Colonic mucosa (tissue), 4 donors: ENCODE measurements around the gene STAMBP. TPM values are rescaled to one million over a fixed set of nuclear protein-coding genes. Genes with fewer than 3 reads are reported as not detected.
A peak's percentile ranks its signal among the peaks of the same experiment; 100 is the strongest.

Source experiments
- DNase-seq: peaks from one replicate; pipeline ENCODE4 v3.0.0-alpha.2; 2020
- H3K27ac ChIP-seq: fragments of 200-600 bp; one replicate; pipeline ENCODE4 v1.8.0; 2021
- H3K27me3 ChIP-seq: fragments of 200-600 bp; one replicate; pipeline ENCODE4 v1.8.0; 2021
- H3K36me3 ChIP-seq: fragments of 200-600 bp; one replicate; pipeline ENCODE4 v1.8.0; 2021
- H3K4me1 ChIP-seq: fragments of 200-600 bp; one replicate; pipeline ENCODE4 v1.8.0; 2021; ENCODE audit warnings: mild to moderate bottlenecking
- H3K4me3 ChIP-seq: fragments of 200-600 bp; one replicate; pipeline ENCODE4 v1.8.0; 2021
- H3K9ac ChIP-seq, 2 donors: one replicate each; pipeline ENCODE4 v1.7.0; 2013; ENCODE audit warnings: control low read depth in 2 of 2, low read depth in 2 of 2, low read length in 2 of 2
- H3K9me3 ChIP-seq: fragments of 200-600 bp; one replicate; pipeline ENCODE4 v1.8.0; 2021
- intact Hi-C: fragments of 100-400 bp; cut with DNase I; formaldehyde crosslinking; loops from one replicate; pipeline ENCODE4 v1.14.1; 2022
- total RNA-seq, 2 donors: library from RNA; stranded (reverse); fragmentation: NEBNext Ultra II Directional in 1 of 2; extraction: Animal tissue kit (Norgen Biotek cat#: 25700) in 1 of 2; gene quantifications; one replicate each; pipeline ENCODE4 v1.2.1, GENCODE V29; 2021
- TF ChIP-seq, protein P1 (sequence below): fragments of 200-600 bp; IDR thresholded peaks from one replicate; pipeline ENCODE4 v1.8.0; 2022; ENCODE audit warnings: antibody characterized with exemption, mild to moderate bottlenecking
- donor health status: healthy.
- donor health status: DM: no; HTN: no; CAD: no.
- donor health status: DM: no; HTN: no; CAD: no.

Gene STAMBP
- total RNA-seq, 2 donors from 2014 or later: 49.5 to 54.7 TPM

DNA sequence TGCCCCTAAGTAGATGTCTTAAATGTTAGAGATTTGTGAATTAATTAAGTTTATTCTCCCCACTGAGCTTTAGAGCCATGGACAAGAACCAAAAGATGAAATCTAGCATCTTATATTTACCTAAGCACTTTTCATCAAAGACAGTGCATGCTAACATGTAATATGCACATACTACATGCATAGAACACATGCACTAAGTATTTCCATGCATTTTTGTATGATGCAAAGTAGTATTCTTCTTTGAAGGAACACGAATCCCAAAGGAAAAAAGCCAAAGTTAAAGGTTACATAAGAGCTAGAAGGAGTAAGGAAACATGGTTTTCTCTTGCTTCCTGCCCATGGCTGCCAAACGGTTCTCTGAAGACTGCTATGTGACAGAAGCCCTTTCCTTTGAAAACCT, 15.3 kb downstream of the STAMBP start:
- no peaks in the 10 kb centered on the region for H3K36me3 ChIP-seq
- TF ChIP-seq, protein P1, sequence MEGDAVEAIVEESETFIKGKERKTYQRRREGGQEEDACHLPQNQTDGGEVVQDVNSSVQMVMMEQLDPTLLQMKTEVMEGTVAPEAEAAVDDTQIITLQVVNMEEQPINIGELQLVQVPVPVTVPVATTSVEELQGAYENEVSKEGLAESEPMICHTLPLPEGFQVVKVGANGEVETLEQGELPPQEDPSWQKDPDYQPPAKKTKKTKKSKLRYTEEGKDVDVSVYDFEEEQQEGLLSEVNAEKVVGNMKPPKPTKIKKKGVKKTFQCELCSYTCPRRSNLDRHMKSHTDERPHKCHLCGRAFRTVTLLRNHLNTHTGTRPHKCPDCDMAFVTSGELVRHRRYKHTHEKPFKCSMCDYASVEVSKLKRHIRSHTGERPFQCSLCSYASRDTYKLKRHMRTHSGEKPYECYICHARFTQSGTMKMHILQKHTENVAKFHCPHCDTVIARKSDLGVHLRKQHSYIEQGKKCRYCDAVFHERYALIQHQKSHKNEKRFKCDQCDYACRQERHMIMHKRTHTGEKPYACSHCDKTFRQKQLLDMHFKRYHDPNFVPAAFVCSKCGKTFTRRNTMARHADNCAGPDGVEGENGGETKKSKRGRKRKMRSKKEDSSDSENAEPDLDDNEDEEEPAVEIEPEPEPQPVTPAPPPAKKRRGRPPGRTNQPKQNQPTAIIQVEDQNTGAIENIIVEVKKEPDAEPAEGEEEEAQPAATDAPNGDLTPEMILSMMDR: no peak
- intact Hi-C loops: no loop called here
- no peaks in the 10 kb centered on the region for H3K9me3 ChIP-seq
- no peaks in the 10 kb centered on the region for H3K4me1 ChIP-seq
- H3K9ac ChIP-seq: no peak overlapping the region
- H3K4me3 ChIP-seq: no peak overlapping the region
- H3K27me3 ChIP-seq: no peaks in the 10 kb centered on the region
- no peak for DNase-seq
- no peak overlapping the region for H3K27ac ChIP-seq

DNA sequence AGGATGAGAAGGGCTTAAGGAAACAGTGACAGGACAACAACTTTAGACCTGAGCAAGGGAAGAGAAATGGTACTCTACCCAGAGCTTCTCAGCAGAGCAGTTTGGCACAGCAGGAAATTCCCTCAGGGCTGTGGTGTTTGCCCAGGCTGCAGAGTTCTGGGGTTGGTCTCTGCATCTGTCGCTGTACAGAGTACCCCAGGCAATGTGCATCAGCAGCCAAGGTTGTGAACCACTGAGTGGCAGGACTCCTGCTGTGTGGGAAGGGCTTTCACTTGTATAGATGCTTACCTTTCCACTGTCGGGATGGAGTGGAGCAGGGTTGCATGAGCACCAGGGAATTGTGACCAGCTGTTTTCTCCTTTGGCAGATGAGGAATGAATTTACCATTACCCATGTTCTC, 21.2 kb downstream of the STAMBP start:
- H3K27ac ChIP-seq: no peak overlapping the region
- H3K9ac ChIP-seq: no peak overlapping the region
- H3K27me3 ChIP-seq: no peaks in the 10 kb centered on the region
- H3K4me3 ChIP-seq: no peak overlapping the region
- TF ChIP-seq, protein P1: no peak
- H3K4me1 ChIP-seq: no peaks in the 10 kb centered on the region
- peaks cover 11% of the 10 kb centered on the region for H3K36me3 ChIP-seq
- intact Hi-C loops: no loop called here
- H3K9me3 ChIP-seq: no peaks in the 10 kb centered on the region
- no peak for DNase-seq

DNA sequence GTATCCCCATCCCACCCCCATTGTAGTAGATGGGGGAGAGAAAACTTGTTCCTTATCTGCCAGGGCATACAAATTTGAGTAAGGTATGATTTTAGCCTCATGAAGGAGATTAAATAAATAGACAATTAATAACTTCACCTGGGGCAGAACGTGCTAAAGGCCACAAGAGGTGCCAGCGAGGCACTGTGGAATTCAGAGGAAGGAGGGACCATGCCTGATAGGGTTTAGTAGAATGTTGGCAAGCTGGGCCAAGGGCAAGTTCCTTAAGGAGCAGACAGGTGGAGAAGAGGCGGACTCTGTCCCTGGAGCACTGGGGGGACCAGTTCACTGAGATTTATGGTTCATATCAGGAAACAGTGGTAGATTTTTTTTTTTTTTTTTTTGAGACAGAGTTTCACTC, 22.5 kb downstream of the STAMBP start:
- no peaks in the 10 kb centered on the region for H3K9me3 ChIP-seq
- TF ChIP-seq, protein P1: no peak
- H3K27ac ChIP-seq: no peak overlapping the region
- intact Hi-C loops: no loop called here
- H3K36me3 ChIP-seq: peaks cover 15% of the 10 kb centered on the region
- H3K9ac ChIP-seq: no peak overlapping the region
- H3K27me3 ChIP-seq: no peaks in the 10 kb centered on the region
- peak; percentile 45 for DNase-seq
- H3K4me3 ChIP-seq: no peak overlapping the region
- H3K4me1 ChIP-seq: no peaks in the 10 kb centered on the region

DNA sequence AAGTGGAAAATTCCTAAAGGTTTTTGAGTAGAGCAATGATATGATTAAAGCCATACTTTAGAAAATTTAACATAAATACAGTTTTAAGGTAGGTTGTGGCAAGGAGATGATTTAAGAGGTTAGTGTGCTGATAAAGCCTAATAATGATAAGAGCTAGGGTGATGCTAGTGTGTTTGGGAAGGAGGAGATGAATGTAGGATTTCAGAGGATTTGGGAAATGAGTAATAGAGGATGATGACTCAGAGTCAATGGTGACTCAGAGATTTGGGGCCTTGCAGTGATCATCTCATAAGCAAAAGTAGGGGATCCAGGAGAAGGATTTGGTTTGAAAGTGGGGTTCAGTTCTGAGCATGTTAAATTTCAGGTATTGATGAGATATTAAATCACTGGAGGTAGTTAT, 23.3 kb downstream of the STAMBP start:
- Histone ChIP-seq H3K27ac (no peak overlapping the region), H3K4me3 (no peak overlapping the region), H3K36me3 (peaks cover 15% of the 10 kb centered on the region), H3K9ac (no peak overlapping the region), H3K4me1 (no peaks in the 10 kb centered on the region), H3K9me3 (no peaks in the 10 kb centered on the region), H3K27me3 (no peaks in the 10 kb centered on the region)
- no peak for DNase-seq
- intact Hi-C loops: no loop called here
- TF ChIP-seq, protein P1: no peak

DNA sequence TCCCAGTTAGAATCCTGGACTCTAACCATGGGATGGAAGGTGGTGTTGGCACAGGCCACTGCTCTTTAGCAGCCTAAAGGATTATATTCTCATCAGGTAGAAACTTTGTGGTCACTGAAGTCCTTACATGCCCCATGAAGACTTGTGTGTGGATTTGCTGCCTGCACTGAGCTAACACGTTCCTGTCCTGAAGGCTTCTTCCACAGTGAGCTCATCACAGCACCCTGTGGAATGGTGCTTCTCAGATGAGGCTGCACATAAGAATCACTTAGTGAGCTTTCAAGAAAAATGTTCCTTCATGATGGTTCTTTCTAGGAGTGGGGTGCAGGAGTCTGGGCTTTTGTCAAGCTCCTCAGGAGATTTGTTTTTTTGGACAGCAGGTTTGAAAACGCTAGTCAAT, 26.8 kb downstream of the STAMBP start:
- intact Hi-C loops: no loop called here
- no peak overlapping the region for H3K27ac ChIP-seq
- H3K27me3 ChIP-seq: no peaks in the 10 kb centered on the region
- no peak overlapping the region for H3K9ac ChIP-seq
- DNase-seq: no peak
- TF ChIP-seq, protein P1: no peak
- no peaks in the 10 kb centered on the region for H3K9me3 ChIP-seq
- peaks cover 20% of the 10 kb centered on the region for H3K36me3 ChIP-seq
- H3K4me3 ChIP-seq: no peak overlapping the region
- H3K4me1 ChIP-seq: no peaks in the 10 kb centered on the region

DNA sequence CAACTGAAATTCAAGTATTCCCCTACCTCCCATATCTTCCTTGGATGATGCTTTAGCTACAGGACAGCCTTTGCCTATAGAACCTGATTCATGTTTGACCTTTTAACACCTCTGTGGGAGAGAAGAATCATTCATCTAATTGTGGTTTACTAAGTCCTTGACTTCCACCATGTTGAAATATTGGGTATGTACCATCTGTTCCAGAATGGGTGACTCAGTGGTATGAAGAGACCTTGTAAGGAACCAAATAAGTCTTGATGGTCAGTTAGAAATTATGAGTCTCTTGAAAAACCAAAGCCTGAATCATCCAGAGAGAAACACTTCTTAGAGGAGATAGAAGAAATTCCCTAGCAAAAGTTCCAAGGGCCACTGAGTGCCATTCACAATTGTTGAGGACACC, 27.5 kb downstream of the STAMBP start:
- peaks cover 20% of the 10 kb centered on the region for H3K36me3 ChIP-seq
- no peaks in the 10 kb centered on the region for H3K9me3 ChIP-seq
- no peak overlapping the region for H3K4me3 ChIP-seq
- H3K27ac ChIP-seq: no peak overlapping the region
- TF ChIP-seq, protein P1: no peak
- no peaks in the 10 kb centered on the region for H3K4me1 ChIP-seq
- H3K27me3 ChIP-seq: no peaks in the 10 kb centered on the region
- intact Hi-C loops: no loop called here
- no peak for DNase-seq
- H3K9ac ChIP-seq: no peak overlapping the region
